Iris pigment epithelial cell (primary cell): ENCODE data around the gene TEAD3.
"Not testable (repeated sequence)": the region's sequence is repeated elsewhere in the genome, so short reads cannot be mapped to it uniquely, and the experiment has no call there.

ENCODE experiments used
- DNase-seq: peaks from one replicate; pipeline ENCODE4 v3.0.0-alpha.2; 2011; ENCODE audit warnings: low read depth

TEAD3 gene

GRCh38 chr6:35496841-35497570 lies at the start of gene TEAD3:
TSS of gene TEAD3 (minus strand) at chr6:35497079.
- DNase-seq = peak; percentile 65

- no peak for DNase-seq
Observed at GRCh38 chr6:35544769-35545361, 48.0 kb upstream of the TEAD3 start.

GRCh38 chr6:35543459-35544193 lies 46.7 kb upstream of the TEAD3 start:
- DNase-seq = no peak

GRCh38 chr6:35541836-35542235 lies 45.0 kb upstream of the TEAD3 start:
- DNase-seq = no peak

GRCh38 chr6:35539223-35539622 lies 42.3 kb upstream of the TEAD3 start:
- no peak for DNase-seq

GRCh38 chr6:35535847-35536246 lies 39.0 kb upstream of the TEAD3 start:
- not testable (repeated sequence) for DNase-seq

GRCh38 chr6:35534407-35535170 lies 37.7 kb upstream of the TEAD3 start:
- peak; percentile 14 for DNase-seq

- DNase-seq = no peak
Observed at GRCh38 chr6:35533981-35534380, 37.1 kb upstream of the TEAD3 start.

GRCh38 chr6:35532126-35532525 lies 35.2 kb upstream of the TEAD3 start:
- no peak for DNase-seq

- DNase-seq = no peak
Observed at GRCh38 chr6:35524380-35525020, 27.6 kb upstream of the TEAD3 start.

GRCh38 chr6:35522660-35523658 lies 26.1 kb upstream of the TEAD3 start:
- DNase-seq = peak; percentile 46

- DNase-seq = no peak
Observed at GRCh38 chr6:35522151-35522550, 25.3 kb upstream of the TEAD3 start.

GRCh38 chr6:35521235-35521634 lies 24.4 kb upstream of the TEAD3 start:
- no peak for DNase-seq

- no peak for DNase-seq
Observed at GRCh38 chr6:35519313-35520015, 22.6 kb upstream of the TEAD3 start.

GRCh38 chr6:35518566-35519312 lies 21.9 kb upstream of the TEAD3 start:
- no peak for DNase-seq

- not testable (repeated sequence) for DNase-seq
Observed at GRCh38 chr6:35517978-35518377, 21.1 kb upstream of the TEAD3 start.

GRCh38 chr6:35516712-35517111 lies 19.8 kb upstream of the TEAD3 start:
- no peak for DNase-seq

- not testable (repeated sequence) for DNase-seq
Observed at GRCh38 chr6:35515939-35516338, 19.1 kb upstream of the TEAD3 start.

- DNase-seq = no peak
Observed at GRCh38 chr6:35514587-35514986, 17.7 kb upstream of the TEAD3 start.
